Spleen (tissue), 11 donors: Measurements from ENCODE around the gene OR10G3. TPM values are rescaled to one million over a fixed set of nuclear protein-coding genes. Genes with fewer than 3 reads are reported as not detected.

Experiments used
- DNase-seq: peaks from one replicate; pipeline ENCODE4 v3.0.0-alpha.2; 2020
- H3K27ac ChIP-seq, 8 donors: fragments of 200-600 bp; sonication (generic) in 7 of 8; 1 replicate in 4 of 8; 2 replicates in 4 of 8; pipeline versions ENCODE4 v1.5.0 to v1.8.0; 2016 to 2021; ENCODE audit warnings: inconsistent platforms in 4 of 8, mild to moderate bottlenecking in 4 of 8, moderate library complexity in 1 of 8
- H3K27me3 ChIP-seq, 7 donors: fragments of 200-600 bp; sonication (generic) in 6 of 7; replicated peaks in 1 of 7; 1 replicate in 4 of 7; 2 replicates in 3 of 7; pipeline versions ENCODE4 v1.5.0 to v1.8.0; 2016 to 2021; ENCODE audit warnings: inconsistent platforms in 3 of 7, mild to moderate bottlenecking in 1 of 7
- H3K36me3 ChIP-seq, 6 donors: fragments of 200-600 bp; sonication (generic) in 5 of 6; 1 replicate in 4 of 6; 2 replicates in 2 of 6; pipeline versions ENCODE4 v1.5.0 to v1.8.0; 2016 to 2021; ENCODE audit warnings: inconsistent platforms in 2 of 6
- H3K4me1 ChIP-seq, 6 donors: fragments of 200-600 bp; sonication (generic) in 5 of 6; 1 replicate in 3 of 6; 2 replicates in 3 of 6; pipeline versions ENCODE4 v1.5.0 to v1.8.0; 2016 to 2021; ENCODE audit warnings: inconsistent platforms in 3 of 6
- H3K4me3 ChIP-seq, 8 donors: fragments of 200-600 bp; sonication (generic) in 7 of 8; 1 replicate in 4 of 8; 2 replicates in 4 of 8; pipeline versions ENCODE4 v1.5.0 to v1.8.0; 2016 to 2021; ENCODE audit warnings: inconsistent platforms in 4 of 8, mild to moderate bottlenecking in 4 of 8, moderate library complexity in 2 of 8
- H3K9me3 ChIP-seq, 8 donors: fragments of 200-600 bp; sonication (generic) in 7 of 8; 1 replicate in 4 of 8; 2 replicates in 4 of 8; pipeline versions ENCODE4 v1.5.0 to v1.8.0; 2016 to 2021; ENCODE audit warnings: inconsistent platforms in 4 of 8
- CTCF ChIP-seq, 11 experiments: fragments of 200-600 bp in 7 of 11; fragments of 450-650 bp in 4 of 11; sonication (generic) in 4 of 11; IDR thresholded peaks in 8 of 11; conservative IDR thresholded peaks in 3 of 11; 1 replicate in 7 of 11; 2 replicates in 4 of 11; pipeline versions ENCODE4 v1.4.0 to v1.8.0; 2016 to 2021; ENCODE audit warnings: antibody characterized with exemption in 11 of 11, inconsistent platforms in 4 of 11, mild to moderate bottlenecking in 1 of 11
- POLR2A ChIP-seq, 3 donors: fragments of 450-650 bp; IDR thresholded peaks; one replicate each; pipeline ENCODE4 v1.5.1; 2017; ENCODE audit warnings: antibody characterized with exemption in 3 of 3, mild to moderate bottlenecking in 1 of 3
- POLR2AphosphoS5 ChIP-seq, 3 donors: sonication (generic); formaldehyde crosslinking; IDR thresholded peaks; one replicate each; pipeline ENCODE4 v1.5.1; 2017; ENCODE audit warnings: antibody characterized with exemption in 3 of 3
- WGBS, 5 donors: extraction: QIAGEN DNeasy Blood & Tissue Kit in 3 of 5; methylation state at CpG; one replicate each; pipeline versions ENCODE4 v1.1.5 to v1.1.7; 2013 to 2018; 5-methylcytosine and 5-hydroxymethylcytosine counted together
- intact Hi-C: fragments of 100-400 bp; cut with DNase I; formaldehyde crosslinking; loops from one replicate; pipeline ENCODE4 v1.15.0; 2023; ENCODE audit warnings: low total_unique reads
- polyA plus RNA-seq, 3 donors: library from polyadenylated mRNA; stranded (reverse); fragments of 200-250 nt; gene quantifications; one replicate each; pipeline ENCODE4 v1.2.1, GENCODE V29; 2013
- total RNA-seq, 7 donors: library from RNA; depleted of rRNA in 3 of 7; stranded (reverse); fragments of >200 nt in 3 of 7; fragmentation: NEBNext Ultra II Directional in 4 of 7; extraction: Animal tissue kit (Norgen Biotek cat#: 25700) in 4 of 7; gene quantifications; one replicate each; pipeline versions ENCODE4 v1.1.0 to v1.2.1, GENCODE V29; 2016 to 2021
- donor health status: healthy with polysubstance abuse.
- donor health status: DM: no; HTN: no; CAD: no; lungs with moderate emphysema.
- donor health status: DM: no; HTN: no; CAD: no.
- donor health status: Bipolar disorder and iron deficiency.
- donor health status: healthy.
- donor health status: DM: no; HTN: no; CAD: no.
- donor health status: DM: yes; HTN: yes; CAD: no.

Gene OR10G3
- total and polyA plus RNA-seq, 10 donors, result 0.06 TPM; not detected in 9

DNA sequence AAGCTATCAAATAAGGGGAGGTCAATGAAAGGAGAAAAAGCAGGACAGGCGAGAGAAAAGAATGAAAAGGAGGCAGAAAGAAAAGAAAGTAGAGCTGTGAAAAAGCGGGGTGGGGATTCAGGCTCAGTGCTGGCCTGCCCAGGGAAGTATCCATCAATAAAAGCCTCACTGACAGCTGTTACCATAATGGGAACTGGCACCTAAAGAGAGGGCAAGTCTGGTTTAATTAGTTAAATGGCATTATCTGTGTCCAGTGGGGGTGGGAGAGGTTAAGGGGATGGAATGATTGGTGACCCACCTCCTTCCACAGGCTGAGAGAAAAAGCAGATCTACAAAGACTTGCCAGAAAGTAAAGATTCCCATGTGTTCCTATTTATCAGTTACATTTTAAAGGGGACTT lies 61.2 kb downstream of the OR10G3 start:
- WGBS, 5 donors, result 83 to 92% (median 86%) methylated on average over 2 of the region's 2 CpGs
- Histone ChIP-seq H3K4me3 (no peak overlapping the region), H3K9me3 (no peaks in the 10 kb centered on the region), H3K27ac (no peak overlapping the region), H3K27me3 (no peaks in the 10 kb centered on the region), H3K4me1 (no peaks in the 10 kb centered on the region), H3K36me3 (no peaks in the 10 kb centered on the region)
- no peak for TF ChIP-seq CTCF (IDR thresholded peaks at IDR 0.05 in 8 of 11, conservative IDR thresholded peaks at IDR 0.05 in 3 of 11)
- no peak for TF ChIP-seq POLR2A (IDR thresholded peaks at IDR 0.05)
- TF ChIP-seq POLR2AphosphoS5 (IDR thresholded peaks at IDR 0.05), result no peak
- DNase-seq, result no peak
- intact Hi-C loops, result no loop called here

Other genes starting within 250 kb of the OR10G3 start
- 10 to 100 TPM; 53.1 to 65.3 (median 58.0) TPM for gene SUPT16H, start 196.1 kb downstream of the OR10G3 start, total RNA-seq
- 10 to 100 TPM; 41.3 to 56.0 (median 49.5) TPM for gene SUPT16H, start 196.1 kb downstream of the OR10G3 start, polyA plus RNA-seq
- gene CHD8, start 124.0 kb downstream of the OR10G3 start, total RNA-seq, result 10 to 100 TPM; 83.9 to 99.4 (median 90.8) TPM
- gene CHD8, start 124.0 kb downstream of the OR10G3 start, polyA plus RNA-seq, result 10 to 100 TPM; 23.8 to 38.2 (median 30.5) TPM
- gene RAB2B, start 103.1 kb downstream of the OR10G3 start, total RNA-seq, result 10 to 100 TPM; 21.5 to 34.2 (median 29.3) TPM
- 10 to 100 TPM in 2 of 3 donors, 1 to 10 TPM in 1; 7.2 to 19.9 (median 12.2) TPM for gene RAB2B, start 103.1 kb downstream of the OR10G3 start, polyA plus RNA-seq
- gene TOX4, start 102.9 kb downstream of the OR10G3 start, total RNA-seq, result 10 to 100 TPM; 45.7 to 70.8 (median 65.1) TPM
- 10 to 100 TPM in 2 of 3 donors, 1 to 10 TPM in 1; 9.9 to 17.5 (median 12.1) TPM for gene TOX4, start 102.9 kb downstream of the OR10G3 start, polyA plus RNA-seq
- 10 to 100 TPM; 52.0 to 88.7 (median 64.8) TPM for gene METTL3, start 68.7 kb downstream of the OR10G3 start, total RNA-seq
- gene METTL3, start 68.7 kb downstream of the OR10G3 start, polyA plus RNA-seq, result 10 to 100 TPM; 46.2 to 61.1 (median 47.7) TPM
- gene SALL2, start 53.7 kb downstream of the OR10G3 start, total RNA-seq, result 1 to 10 TPM; 2.7 to 6.7 (median 4.6) TPM
- 1 to 10 TPM in 1 of 3 donors, under 1 TPM in 2; 0.76 to 1.1 (median 0.93) TPM for gene SALL2, start 53.7 kb downstream of the OR10G3 start, polyA plus RNA-seq
- gene OR10G2, start 54.9 kb upstream of the OR10G3 start, total RNA-seq, result not detected
- gene OR10G2, start 54.9 kb upstream of the OR10G3 start, polyA plus RNA-seq, result not detected
- not detected for gene OR4E2, start 73.8 kb upstream of the OR10G3 start, total RNA-seq
- not detected for gene OR4E2, start 73.8 kb upstream of the OR10G3 start, polyA plus RNA-seq
- not detected for gene OR4E1, start 93.7 kb upstream of the OR10G3 start, total RNA-seq
- not detected for gene OR4E1, start 93.7 kb upstream of the OR10G3 start, polyA plus RNA-seq